Retinal pigment epithelial cell (primary cell): ENCODE data around the gene PCCA.
"Not testable (repeated sequence)": the region's sequence is repeated elsewhere in the genome, so short reads cannot be mapped to it uniquely, and the experiment has no call there.

Experiments
- DNase-seq: peaks from one replicate; pipeline ENCODE4 v3.0.0-alpha.2; 2010; ENCODE audit warnings: low read depth
- H3K4me3 ChIP-seq: 2 replicates; pipeline ENCODE4 v1.5.1; 2011; ENCODE audit warnings: mild to moderate bottlenecking, low read length, control low read depth, moderate library complexity
- TF ChIP-seq, protein P1 (sequence below): conservative IDR thresholded peaks from 2 replicates; pipeline ENCODE4 v1.5.1; 2011; ENCODE audit warnings: low read depth, low read length, control low read depth, inconsistent platforms

Gene PCCA

DNA sequence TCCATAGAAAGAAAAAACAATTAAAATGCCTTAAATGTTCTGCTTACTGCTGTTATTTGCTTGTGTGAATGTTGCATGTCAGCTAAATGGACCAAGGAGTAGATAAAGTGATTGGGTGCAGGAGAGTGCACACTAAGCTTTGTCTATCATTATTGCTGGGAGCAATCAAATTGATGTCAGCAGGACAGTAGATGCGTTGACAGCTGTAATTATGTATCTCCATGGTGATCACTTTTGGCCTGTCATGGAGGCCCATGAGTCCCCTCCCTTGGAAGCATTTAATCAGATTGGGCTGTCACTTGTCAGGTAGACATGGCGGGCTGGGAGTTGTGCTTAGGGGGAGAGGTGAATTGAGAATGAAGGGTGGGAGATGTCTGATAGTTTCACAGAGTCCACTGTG, 215.3 kb downstream of the PCCA start:
- H3K4me3 ChIP-seq = no peak overlapping the region
- TF ChIP-seq, protein P1, sequence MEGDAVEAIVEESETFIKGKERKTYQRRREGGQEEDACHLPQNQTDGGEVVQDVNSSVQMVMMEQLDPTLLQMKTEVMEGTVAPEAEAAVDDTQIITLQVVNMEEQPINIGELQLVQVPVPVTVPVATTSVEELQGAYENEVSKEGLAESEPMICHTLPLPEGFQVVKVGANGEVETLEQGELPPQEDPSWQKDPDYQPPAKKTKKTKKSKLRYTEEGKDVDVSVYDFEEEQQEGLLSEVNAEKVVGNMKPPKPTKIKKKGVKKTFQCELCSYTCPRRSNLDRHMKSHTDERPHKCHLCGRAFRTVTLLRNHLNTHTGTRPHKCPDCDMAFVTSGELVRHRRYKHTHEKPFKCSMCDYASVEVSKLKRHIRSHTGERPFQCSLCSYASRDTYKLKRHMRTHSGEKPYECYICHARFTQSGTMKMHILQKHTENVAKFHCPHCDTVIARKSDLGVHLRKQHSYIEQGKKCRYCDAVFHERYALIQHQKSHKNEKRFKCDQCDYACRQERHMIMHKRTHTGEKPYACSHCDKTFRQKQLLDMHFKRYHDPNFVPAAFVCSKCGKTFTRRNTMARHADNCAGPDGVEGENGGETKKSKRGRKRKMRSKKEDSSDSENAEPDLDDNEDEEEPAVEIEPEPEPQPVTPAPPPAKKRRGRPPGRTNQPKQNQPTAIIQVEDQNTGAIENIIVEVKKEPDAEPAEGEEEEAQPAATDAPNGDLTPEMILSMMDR = no peak
- no peak for DNase-seq

DNA sequence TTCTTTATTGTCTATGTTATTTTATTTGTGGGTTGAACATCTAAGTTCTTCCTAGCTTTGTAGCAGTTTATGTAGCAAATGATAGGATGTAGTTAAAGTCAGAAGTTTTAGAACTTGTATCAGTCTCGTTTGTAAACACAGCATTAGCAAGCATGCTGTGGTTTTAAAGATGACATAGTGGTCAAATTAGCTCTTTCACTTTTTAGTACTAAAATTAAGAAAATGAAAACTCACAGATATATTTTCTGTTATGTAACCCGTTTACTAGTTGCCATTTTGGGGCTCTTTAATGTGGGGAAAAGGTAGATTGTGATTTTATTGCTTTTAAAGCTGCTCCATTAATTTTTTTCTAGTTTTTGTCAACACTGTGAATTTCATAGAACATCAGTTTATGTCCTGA, 216.5 kb downstream of the PCCA start:
- DNase-seq = no peak
- no peak overlapping the region for H3K4me3 ChIP-seq
- TF ChIP-seq, protein P1 = no peak

DNA sequence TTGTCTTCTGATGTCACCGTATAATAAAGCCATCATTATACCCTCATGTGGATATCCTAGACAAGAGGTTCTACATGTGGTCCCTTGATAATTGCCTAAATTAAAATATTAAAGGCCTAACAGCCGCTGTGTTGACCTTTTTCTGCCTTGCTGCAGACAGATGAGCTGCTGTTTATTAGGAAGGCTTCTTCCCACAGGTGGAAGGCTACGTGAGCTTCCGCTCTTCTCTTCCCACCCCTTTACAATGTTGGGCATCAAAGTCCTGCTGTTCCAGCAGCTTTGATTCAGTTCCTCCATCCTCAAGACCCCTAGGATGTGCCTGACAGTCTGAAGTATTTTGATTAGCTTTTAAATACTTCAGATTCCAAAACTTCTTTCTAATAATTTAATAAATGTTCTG, 217.1 kb downstream of the PCCA start:
- no peak for DNase-seq
- no peak overlapping the region for H3K4me3 ChIP-seq
- TF ChIP-seq, protein P1 = no peak

DNA sequence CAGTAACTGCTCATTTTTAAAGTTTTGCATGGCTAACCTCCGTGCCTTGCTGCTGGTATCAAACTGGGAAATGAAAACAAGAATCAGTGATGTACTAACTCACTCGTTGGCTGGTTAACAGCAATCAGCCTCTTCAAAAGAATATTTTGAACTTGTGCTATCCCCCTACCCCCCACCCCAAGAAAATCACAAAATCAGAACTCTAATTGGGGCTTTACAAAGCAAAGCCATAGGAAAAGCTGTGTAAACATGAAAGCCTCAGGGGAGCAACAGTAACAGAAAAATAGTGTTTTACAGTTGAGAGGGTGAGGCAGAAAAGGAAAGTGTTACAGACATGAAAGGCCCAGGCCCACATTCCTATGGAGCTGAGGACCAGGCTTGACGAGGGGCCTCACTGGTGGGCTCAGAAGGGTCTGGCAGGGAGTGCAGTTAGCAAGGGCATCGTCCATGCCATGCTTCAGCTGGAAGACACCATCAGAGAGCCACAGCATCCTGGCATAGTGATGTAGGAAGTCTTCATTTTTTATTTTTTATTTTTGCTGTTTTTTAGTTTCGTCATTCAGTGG, 217.6 kb downstream of the PCCA start:
- TF ChIP-seq, protein P1 = no peak
- no peak for DNase-seq
- no peak overlapping the region for H3K4me3 ChIP-seq

DNA sequence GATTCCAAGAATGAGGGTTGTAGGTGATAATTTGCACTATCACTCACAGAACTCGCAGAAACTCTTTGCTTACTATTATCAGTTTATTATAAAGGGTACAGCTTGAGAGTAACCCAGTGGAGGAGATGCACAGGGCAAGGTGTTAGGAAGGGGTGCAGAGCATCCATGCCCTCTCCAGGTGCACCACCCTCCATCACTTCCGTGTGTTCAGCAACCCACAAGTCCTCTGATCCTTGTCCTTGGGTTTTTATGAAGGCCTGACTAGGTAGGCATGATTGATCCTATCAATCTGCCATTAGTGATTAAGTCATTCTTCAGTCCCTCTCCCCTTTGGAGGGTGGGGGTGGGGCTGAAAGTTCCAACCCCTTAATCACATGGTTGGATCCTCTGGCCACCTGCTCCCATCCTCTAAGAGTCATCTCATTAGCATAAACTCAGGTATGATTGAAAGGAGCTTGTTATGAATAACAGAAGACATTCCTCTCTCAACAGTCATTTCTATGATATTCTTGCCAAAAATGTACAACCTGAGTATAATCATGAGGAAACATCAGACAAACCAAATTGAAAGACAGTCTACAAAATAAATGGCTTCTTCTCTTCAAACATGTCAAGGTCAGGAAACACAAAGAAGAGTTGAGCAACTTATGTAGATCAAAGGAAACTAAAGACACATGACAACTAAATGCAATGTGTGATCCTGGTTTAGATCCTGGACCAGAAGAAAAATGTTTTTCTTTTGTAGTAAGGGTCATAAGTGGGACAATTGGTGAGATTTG, 225.4 kb downstream of the PCCA start:
- TF ChIP-seq, protein P1 = no peak
- no peak for DNase-seq
- no peak overlapping the region for H3K4me3 ChIP-seq

DNA sequence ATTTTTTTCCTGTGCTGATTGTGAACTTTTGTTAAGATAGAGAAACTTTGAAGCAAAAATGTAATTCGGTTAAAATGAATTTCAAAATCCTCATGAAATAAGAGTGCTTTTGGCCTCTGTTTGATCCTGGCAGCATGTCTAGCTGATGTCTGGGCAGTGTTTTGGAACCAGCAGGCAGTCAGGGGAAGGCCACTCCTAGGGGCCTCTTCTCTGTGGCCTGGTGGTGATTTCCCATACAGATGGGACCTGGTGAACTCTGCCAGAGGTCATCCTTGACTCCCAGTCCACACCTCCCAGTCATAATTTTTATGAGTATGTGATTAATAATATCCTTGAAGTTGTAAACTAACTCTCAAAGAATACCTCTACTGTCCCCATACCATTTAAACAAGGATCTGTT, 226.6 kb downstream of the PCCA start:
- TF ChIP-seq, protein P1 = no peak
- no peak overlapping the region for H3K4me3 ChIP-seq
- DNase-seq = no peak

DNA sequence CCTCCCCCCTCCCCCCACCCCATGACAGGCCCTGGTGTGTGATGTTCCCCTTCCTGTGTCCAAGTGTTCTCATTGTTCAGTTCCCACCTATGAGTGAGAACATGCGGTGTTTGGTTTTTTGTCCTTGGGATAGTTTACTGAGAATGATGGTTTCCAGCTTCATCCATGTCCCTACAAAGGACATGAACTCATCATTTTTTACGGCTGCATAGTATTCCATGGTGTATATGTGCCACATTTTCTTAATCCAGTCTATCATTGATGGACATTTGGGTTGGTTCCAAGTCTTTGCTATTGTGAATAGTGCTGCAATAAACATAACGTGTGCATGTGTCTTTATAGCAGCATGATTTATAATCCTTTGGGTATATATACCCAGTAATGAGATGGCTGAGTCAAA, 229.6 kb downstream of the PCCA start:
- not testable (repeated sequence) for DNase-seq

More for the DNA sequence above, 229.6 kb downstream of the PCCA start:
- not testable (repeated sequence) for H3K4me3 ChIP-seq
